H9 (cell line): ENCODE measurements around the gene KRTDAP. TPM values are rescaled to one million over a fixed set of nuclear protein-coding genes. Genes with fewer than 3 reads are reported as not detected.

Experiments used
- DNase-seq: peaks from one replicate; pipeline ENCODE4 v3.0.0-alpha.2; 2017
- H2AFZ ChIP-seq: one replicate; pipeline ENCODE4 v1.6.1; 2013; ENCODE audit warnings: mild to moderate bottlenecking, low read length, control low read depth, moderate library complexity
- H2AK5ac ChIP-seq: 2 replicates; pipeline ENCODE4 v1.6.1; 2013; ENCODE audit warnings: low read length, control low read depth, mixed read lengths; ENCODE audit not compliant: insufficient read length
- H2BK120ac ChIP-seq: one replicate; pipeline ENCODE4 v1.6.1; 2013; ENCODE audit warnings: low read depth, mild to moderate bottlenecking, low read length, control low read depth, inconsistent platforms; ENCODE audit not compliant: poor library complexity, severe bottlenecking
- H2BK12ac ChIP-seq: 2 replicates; pipeline ENCODE4 v1.6.1; 2013; ENCODE audit warnings: low read length, control low read depth, mixed read lengths, low read depth; ENCODE audit not compliant: insufficient read length
- H2BK15ac ChIP-seq: 2 replicates; pipeline ENCODE4 v1.6.1; 2013; ENCODE audit warnings: low read depth, low read length, control low read depth
- H2BK20ac ChIP-seq: one replicate; pipeline ENCODE4 v1.6.1; 2013; ENCODE audit warnings: low read depth, mild to moderate bottlenecking, low read length, control low read depth, inconsistent platforms; ENCODE audit not compliant: poor library complexity, severe bottlenecking
- H2BK5ac ChIP-seq: 2 replicates; pipeline ENCODE4 v1.6.1; 2013; ENCODE audit warnings: low read length, control low read depth, mixed read lengths; ENCODE audit not compliant: insufficient read length
- H3K14ac ChIP-seq: 2 replicates; pipeline ENCODE4 v1.6.1; 2013; ENCODE audit warnings: low read length, control low read depth; ENCODE audit not compliant: insufficient read depth
- H3K18ac ChIP-seq: 2 replicates; pipeline ENCODE4 v1.6.1; 2013; ENCODE audit warnings: low read depth, mild to moderate bottlenecking, mixed read lengths, low read length, control low read depth; ENCODE audit not compliant: insufficient read length
- H3K23ac ChIP-seq: 2 replicates; pipeline ENCODE4 v1.6.1; 2013; ENCODE audit warnings: low read length, control low read depth, mixed read lengths, low read depth; ENCODE audit not compliant: insufficient read length
- H3K23me2 ChIP-seq: 2 replicates; pipeline ENCODE4 v1.6.1; 2013; ENCODE audit warnings: low read depth, mild to moderate bottlenecking, mixed read lengths, low read length, control low read depth; ENCODE audit not compliant: insufficient read length, poor library complexity, severe bottlenecking
- H3K27ac ChIP-seq: 2 replicates; pipeline ENCODE4 v1.5.1; 2013; ENCODE audit warnings: low read length, control low read depth, mixed read lengths, low read depth; ENCODE audit not compliant: insufficient read length
- H3K27me3 ChIP-seq: 2 replicates; pipeline ENCODE4 v1.6.1; 2013; ENCODE audit warnings: low read length, control low read depth, inconsistent platforms; ENCODE audit not compliant: insufficient read depth
- H3K4ac ChIP-seq: 2 replicates; pipeline ENCODE4 v1.6.1; 2013; ENCODE audit warnings: low read depth, mild to moderate bottlenecking, control low read depth, inconsistent platforms, low read length, moderate library complexity
- H3K4me1 ChIP-seq: 2 replicates; pipeline ENCODE4 v1.6.1; 2013; ENCODE audit warnings: low read length, control low read depth, inconsistent platforms; ENCODE audit not compliant: insufficient read depth
- H3K4me2 ChIP-seq: 2 replicates; pipeline ENCODE4 v1.6.1; 2013; ENCODE audit warnings: low read length, control low read depth, mixed read lengths; ENCODE audit not compliant: insufficient read length, insufficient read depth
- H3K56ac ChIP-seq: 2 replicates; pipeline ENCODE4 v1.6.1; 2013; ENCODE audit warnings: low read depth, mild to moderate bottlenecking, mixed read lengths, low read length, control low read depth; ENCODE audit not compliant: insufficient read length
- H3K79me1 ChIP-seq: 2 replicates; pipeline ENCODE4 v1.6.1; 2013; ENCODE audit warnings: low read depth, mild to moderate bottlenecking, moderate library complexity, low read length, control low read depth, inconsistent platforms; ENCODE audit not compliant: insufficient read depth, poor library complexity, severe bottlenecking
- H3K79me2 ChIP-seq: 2 replicates; pipeline ENCODE4 v1.6.1; 2013; ENCODE audit warnings: low read length, control low read depth, inconsistent platforms; ENCODE audit not compliant: insufficient read depth
- H3K9ac ChIP-seq: 2 replicates; pipeline ENCODE4 v1.6.1; 2013; ENCODE audit warnings: low read length, control low read depth, mixed read lengths; ENCODE audit not compliant: insufficient read length; ENCODE audit errors: extremely low read depth
- H3K9me3 ChIP-seq: one replicate; pipeline ENCODE4 v1.6.1; 2013; ENCODE audit warnings: low read depth, low read length, inconsistent platforms; ENCODE audit not compliant: control insufficient read depth
- H3T11ph ChIP-seq: one replicate; pipeline ENCODE4 v1.6.1; 2013; ENCODE audit warnings: mild to moderate bottlenecking, low read length, control low read depth, inconsistent platforms
- H4K20me1 ChIP-seq: one replicate; pipeline ENCODE4 v1.6.1; 2013; ENCODE audit not compliant: control insufficient read depth, insufficient read length, insufficient read depth
- H4K5ac ChIP-seq: 2 replicates; pipeline ENCODE4 v1.6.1; 2013; ENCODE audit warnings: low read depth, mild to moderate bottlenecking, mixed read lengths, low read length, control low read depth; ENCODE audit not compliant: insufficient read length
- H4K8ac ChIP-seq: replicated peaks from 2 replicates; pipeline ENCODE4 v1.6.1; 2013; ENCODE audit warnings: low read length, control low read depth, mixed read lengths, low read depth; ENCODE audit not compliant: insufficient read length
- H4K91ac ChIP-seq: 2 replicates; pipeline ENCODE4 v1.6.1; 2013; ENCODE audit warnings: low read depth, mild to moderate bottlenecking, moderate library complexity, mixed read lengths, low read length, control low read depth; ENCODE audit not compliant: insufficient read length
- H3K27ac Mint-ChIP-seq, 3 experiments: 2 replicates in 2 of 3; 3 replicates in 1 of 3; pipeline ENCODE4 v1.8.0; 2020 to 2021; ENCODE audit warnings: mixed read lengths in 3 of 3, mild to moderate bottlenecking in 1 of 3, moderate library complexity in 1 of 3
- H3K27me3 Mint-ChIP-seq: 2 replicates; pipeline ENCODE4 v1.8.0; 2021; ENCODE audit warnings: low read depth, mild to moderate bottlenecking, moderate library complexity, mixed read lengths
- H3K36me3 Mint-ChIP-seq, 3 experiments: 2 replicates in 2 of 3; 3 replicates in 1 of 3; pipeline ENCODE4 v1.8.0; 2020 to 2021; ENCODE audit warnings: low read depth in 3 of 3, mixed read lengths in 3 of 3; ENCODE audit not compliant: insufficient read depth in 1 of 3
- H3K4me1 Mint-ChIP-seq, 2 experiments: 2 replicates each; pipeline ENCODE4 v1.8.0; 2020; ENCODE audit warnings: mixed read lengths in 2 of 2
- H3K4me3 Mint-ChIP-seq, 2 experiments: 2 replicates in 1 of 2; 3 replicates in 1 of 2; pipeline ENCODE4 v1.8.0; 2020 to 2021; ENCODE audit warnings: mild to moderate bottlenecking in 2 of 2, mixed read lengths in 2 of 2, moderate library complexity in 1 of 2
- H3K9me3 Mint-ChIP-seq, 2 experiments: 2 replicates in 1 of 2; 3 replicates in 1 of 2; pipeline ENCODE4 v1.8.0; 2020; ENCODE audit warnings: mild to moderate bottlenecking in 2 of 2, mixed read lengths in 2 of 2, moderate library complexity in 1 of 2
- CTCF ChIP-seq: fragments of 200-600 bp; sonication (generic); conservative IDR thresholded peaks from 3 replicates; pipeline ENCODE4 v1.8.0; 2021; ENCODE audit warnings: antibody characterized with exemption, mild to moderate bottlenecking
- WGBS: extraction: QIAGEN DNeasy Blood & Tissue Kit; methylation state at CpG from one replicate; pipeline ENCODE4 v1.1.7; 2013; ENCODE audit warnings: missing lambda C conversion rate, low lambda C conversion rate, mixed read lengths; ENCODE audit not compliant: insufficient read length; ENCODE audit errors: extremely low coverage; 5-methylcytosine and 5-hydroxymethylcytosine counted together
- total RNA-seq: library from RNA; stranded (reverse); gene quantifications from 2 replicates; pipeline ENCODE4 v1.2.1, GENCODE V29; 2021

KRTDAP gene
- total RNA-seq, 1 experiment from 2014 or later = 0.87 TPM

- Histone ChIP-seq H3K79me1 (no peaks in the 10 kb centered on the region), H4K5ac (no peak within 1 kb of the TSS), H3K4me1 (no peaks in the 10 kb centered on the region), H2AK5ac (no peak within 1 kb of the TSS), H2BK5ac (no peak within 1 kb of the TSS), H3K27ac (no peak within 1 kb of the TSS), H4K20me1 (peaks cover 2% of the 10 kb centered on the region), H3K56ac (no peak within 1 kb of the TSS), H3K79me2 (no peaks in the 10 kb centered on the region), H3K14ac (no peak within 1 kb of the TSS; the same call in 1 of the 2 replicates), H3K23ac (no peak within 1 kb of the TSS), H3K27me3 (no peaks in the 10 kb centered on the region), H3K4me2 (no peak within 1 kb of the TSS), H4K91ac (no peak within 1 kb of the TSS), H3T11ph (no peak within 1 kb of the TSS), H3K9ac (no peak within 1 kb of the TSS), H2BK20ac (no peak within 1 kb of the TSS), H2BK12ac (no peak within 1 kb of the TSS), H4K8ac (no peak within 1 kb of the TSS), H3K4ac (no peak within 1 kb of the TSS), H2AFZ (no peak within 1 kb of the TSS), H3K9me3 (no peaks in the 10 kb centered on the region), H2BK15ac (no peak within 1 kb of the TSS), H3K18ac (no peak within 1 kb of the TSS), H2BK120ac (no peak within 1 kb of the TSS), H3K23me2 (no peaks in the 10 kb centered on the region)
- no peak within 1 kb of the TSS; a peak in 1 of 7 replicates for H3K27ac Mint-ChIP-seq
- peaks cover 43% of the 10 kb centered on the region for H3K27me3 Mint-ChIP-seq
- H3K4me3 Mint-ChIP-seq = no peak within 1 kb of the TSS
- no peak for DNase-seq
- H3K9me3 Mint-ChIP-seq = no peaks in the 10 kb centered on the region
- no CpG with 5 or more reads among the region's 12 CpGs for WGBS
- peaks cover 22 to 24% of the 10 kb centered on the region in 2 experiments for H3K4me1 Mint-ChIP-seq
- TF ChIP-seq CTCF = no peak
- H3K36me3 Mint-ChIP-seq = no peaks in the 10 kb centered on the region
Observed at GRCh38 chr19:35447606-35448469, 42.4 kb downstream of the KRTDAP start, which contains the start of gene FFAR2. FFAR2 (plus strand) TSS chr19:35448257; CDS start chr19:35449715, 1,458 bp downstream.
